Measurements from ENCODE around the gene RAB3GAP2. TPM values are rescaled to one million over a fixed set of nuclear protein-coding genes. Genes with fewer than 3 reads are reported as not detected.
"Not testable (repeated sequence)": the region's sequence is repeated elsewhere in the genome, so short reads cannot be mapped to it uniquely, and the experiment has no call there.

Gene RAB3GAP2
- total RNA-seq, 1 donor from 2014 or later, result 22.1 TPM

- ATAC-seq (no peak), DNase-seq (ENCODE audit: missing footprints) (no peak)
- intact Hi-C loops (cut with DNase I), result no loop called here
These were observed 21.0 kb downstream of the RAB3GAP2 start for GRCh38 chr1:220251272-220251671.

DNA sequence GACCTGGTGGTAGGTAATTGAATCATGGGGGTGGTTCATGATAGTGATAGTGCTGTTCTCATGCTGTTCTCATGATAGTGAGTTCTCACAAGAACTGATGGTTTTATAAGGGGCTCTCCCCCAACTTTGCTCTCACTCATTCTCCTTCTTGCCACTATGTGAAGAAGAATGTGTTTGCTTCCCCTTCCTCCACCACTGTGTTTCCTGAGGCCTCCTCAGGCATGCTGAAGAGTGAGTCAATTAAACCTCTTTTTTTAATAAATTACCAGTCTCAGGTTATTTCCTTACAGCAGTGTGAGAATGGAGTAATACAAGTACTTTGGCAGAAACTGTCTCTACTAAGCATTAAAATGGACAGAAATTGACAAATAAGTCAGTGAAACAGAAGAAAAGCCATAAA, 21.6 kb downstream of the RAB3GAP2 start:
- intact Hi-C loops (cut with DNase I), result no loop called here
- no peak for DNase-seq (ENCODE audit: missing footprints)
- ATAC-seq, result no peak

DNA sequence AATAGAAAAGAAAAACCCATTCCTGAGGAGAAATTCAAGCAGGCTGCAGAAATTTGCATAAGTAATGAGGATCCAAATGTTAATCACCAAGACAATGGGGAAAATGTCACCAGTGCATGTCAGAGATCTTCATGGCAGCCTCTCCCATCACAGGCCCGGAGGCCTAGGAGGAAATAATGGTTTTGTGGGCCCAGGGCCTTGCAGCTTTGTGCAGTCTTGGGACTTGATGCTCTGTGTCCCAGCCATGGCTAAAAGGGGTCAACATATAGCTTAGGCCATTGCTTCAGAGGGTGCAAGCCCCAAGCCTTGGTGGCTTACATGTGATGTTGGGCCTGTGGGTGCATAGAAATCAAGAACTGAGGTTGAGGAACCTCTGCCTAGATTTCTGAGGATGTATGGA, 22.7 kb downstream of the RAB3GAP2 start:
- ATAC-seq (no peak), DNase-seq (ENCODE audit: missing footprints) (no peak)
- intact Hi-C loops (cut with DNase I), result no loop called here

- intact Hi-C loops (cut with DNase I); DNase-seq (ENCODE audit: missing footprints); ATAC-seq: not testable (repeated sequence)
These were observed 23.5 kb downstream of the RAB3GAP2 start for GRCh38 chr1:220248715-220249265.

- intact Hi-C loops (cut with DNase I); ATAC-seq; DNase-seq (ENCODE audit: missing footprints): not testable (repeated sequence)
These were observed 26.4 kb downstream of the RAB3GAP2 start for GRCh38 chr1:220245900-220246299.

DNA sequence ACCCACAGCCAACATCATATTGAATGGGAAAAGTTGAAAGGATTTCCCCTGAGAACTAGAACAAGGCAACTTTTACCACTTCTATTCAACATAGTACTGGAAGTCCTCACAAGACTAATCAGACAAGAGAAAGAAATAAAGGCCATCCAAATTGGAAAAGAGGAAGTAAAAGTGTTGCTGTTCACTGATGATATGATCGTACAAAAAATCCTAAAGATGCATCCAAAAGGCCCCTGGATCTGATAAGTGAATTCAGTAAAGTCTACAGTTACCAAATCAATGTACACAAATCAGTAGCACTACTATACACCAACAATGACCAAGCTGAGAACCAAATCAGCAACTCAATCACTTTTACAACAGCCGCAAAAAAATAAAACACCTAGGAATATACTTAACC, 28.3 kb downstream of the RAB3GAP2 start:
- intact Hi-C loops (cut with DNase I), result no loop called here
- no peak for DNase-seq (ENCODE audit: missing footprints)
- ATAC-seq, result no peak

- no peak for ATAC-seq
- DNase-seq (ENCODE audit: missing footprints), result no peak
- intact Hi-C loops (cut with DNase I), result no loop called here
These were observed 31.1 kb downstream of the RAB3GAP2 start for GRCh38 chr1:220241072-220241663.

GRCh38 chr1:220239966-220240365, 32.3 kb downstream of the RAB3GAP2 start:
- ATAC-seq, result no peak
- intact Hi-C loops (cut with DNase I), result no loop called here
- no peak for DNase-seq (ENCODE audit: missing footprints)

- intact Hi-C loops (cut with DNase I), result no loop called here
- DNase-seq (ENCODE audit: missing footprints), result no peak
- ATAC-seq, result no peak
These were observed 33.0 kb downstream of the RAB3GAP2 start for GRCh38 chr1:220239213-220239612.

GRCh38 chr1:220236278-220236677, 36.0 kb downstream of the RAB3GAP2 start:
- intact Hi-C loops (cut with DNase I); DNase-seq (ENCODE audit: missing footprints): not testable (repeated sequence)

GRCh38 chr1:220235462-220235861, 36.8 kb downstream of the RAB3GAP2 start:
- intact Hi-C loops (cut with DNase I), result no loop called here
- DNase-seq (ENCODE audit: missing footprints) (no peak), ATAC-seq (no peak)

More at GRCh38 chr1:220236278-220236677, 36.0 kb downstream of the RAB3GAP2 start:
- ATAC-seq, result not testable (repeated sequence)

DNA sequence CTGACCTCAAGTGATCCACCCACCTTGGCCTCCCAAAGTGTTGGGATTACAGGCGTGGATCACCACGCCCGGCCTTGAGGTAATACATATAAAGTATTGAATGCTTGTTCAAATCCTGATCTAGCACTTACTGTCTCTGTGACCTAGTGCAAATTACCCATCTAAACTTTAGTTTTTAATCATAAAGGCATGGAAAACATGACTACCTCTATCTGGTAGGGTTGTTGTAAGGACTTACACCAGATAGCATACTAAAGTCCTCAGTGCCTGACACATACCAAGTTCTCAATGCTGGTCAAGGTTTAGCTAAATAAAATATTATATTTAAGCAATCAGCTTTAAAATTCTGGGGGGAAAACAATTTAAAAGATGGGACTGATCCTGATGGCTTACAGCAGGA, 38.3 kb downstream of the RAB3GAP2 start:
- DNase-seq (ENCODE audit: missing footprints), result no peak
- intact Hi-C loops (cut with DNase I), result no loop called here
- ATAC-seq, result no peak

- DNase-seq (ENCODE audit: missing footprints) (no peak), ATAC-seq (no peak)
- intact Hi-C loops (cut with DNase I), result no loop called here
These were observed 42.5 kb downstream of the RAB3GAP2 start for GRCh38 chr1:220229771-220230170.

DNA sequence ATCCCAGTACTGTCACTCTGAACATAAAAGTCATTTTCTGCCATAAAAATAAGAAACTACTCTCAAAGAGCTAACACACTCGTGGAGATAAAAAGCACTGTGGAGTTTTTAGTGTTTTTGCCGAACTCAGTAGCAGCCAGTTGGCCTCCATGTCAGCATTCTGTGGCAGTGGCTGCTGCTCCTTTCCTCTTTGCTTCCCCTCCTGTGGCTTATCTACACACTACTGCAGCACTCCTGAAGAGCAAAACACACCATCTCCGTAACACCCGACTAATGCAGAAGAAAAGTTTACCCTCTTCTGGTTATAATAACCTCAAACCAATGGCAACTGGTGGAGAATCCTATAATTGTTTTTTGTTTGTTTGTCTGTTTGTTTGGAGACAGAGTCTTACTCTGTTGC, 44.9 kb downstream of the RAB3GAP2 start:
- intact Hi-C loops (cut with DNase I), result no loop called here
- ATAC-seq (no peak), DNase-seq (ENCODE audit: missing footprints) (no peak)

GRCh38 chr1:220226752-220227151, 45.5 kb downstream of the RAB3GAP2 start:
- ATAC-seq, result no peak
- intact Hi-C loops (cut with DNase I), result no loop called here
- DNase-seq (ENCODE audit: missing footprints), result no peak

DNA sequence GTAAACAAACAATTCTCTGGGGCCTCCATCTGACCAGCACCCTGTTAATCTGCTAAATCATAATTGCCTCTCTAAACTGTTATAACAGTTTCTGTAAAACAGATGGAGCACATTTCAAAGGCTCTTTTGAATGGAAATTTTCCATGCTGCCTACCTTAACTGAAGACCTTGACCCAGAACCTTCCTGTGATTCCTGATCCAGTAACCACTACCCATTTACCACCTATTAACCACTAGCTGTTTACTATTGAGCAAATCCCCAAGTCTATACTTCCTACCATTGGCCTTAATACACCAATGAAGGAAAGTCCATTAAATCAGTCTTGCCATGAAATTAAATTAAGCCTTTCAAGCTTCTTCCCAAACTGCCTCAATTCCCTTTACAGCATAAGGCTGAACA, 46.3 kb downstream of the RAB3GAP2 start:
- no peak for DNase-seq (ENCODE audit: missing footprints)
- no peak for ATAC-seq
- intact Hi-C loops (cut with DNase I), result no loop called here

DNA sequence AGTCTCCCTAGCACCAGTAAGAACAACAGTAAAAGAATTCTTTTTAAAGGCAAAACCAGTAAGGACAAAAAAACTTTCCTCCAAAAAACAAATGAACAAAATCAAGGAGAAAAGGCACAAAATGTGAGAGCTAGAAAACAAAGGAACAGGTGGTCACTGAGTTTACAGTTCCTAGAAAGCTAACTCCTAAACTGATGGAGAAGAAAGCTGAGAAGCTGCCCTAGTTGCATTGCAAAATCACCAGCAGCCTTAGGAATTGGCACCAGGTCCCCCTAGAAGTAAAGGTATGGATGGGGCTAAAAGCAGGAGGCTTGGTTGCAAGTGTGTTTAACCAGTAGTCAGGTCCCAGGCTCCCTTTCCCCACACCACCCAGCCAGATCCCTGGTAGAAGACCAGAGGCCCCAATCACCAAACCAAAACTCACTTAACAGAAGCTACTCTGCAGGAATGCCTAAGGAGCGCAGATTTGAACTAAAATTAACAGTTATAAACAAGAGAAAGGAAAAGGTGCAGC, 47.6 kb downstream of the RAB3GAP2 start:
- no peak for ATAC-seq
- DNase-seq (ENCODE audit: missing footprints), result no peak
- intact Hi-C loops (cut with DNase I), result no loop called here

DNA sequence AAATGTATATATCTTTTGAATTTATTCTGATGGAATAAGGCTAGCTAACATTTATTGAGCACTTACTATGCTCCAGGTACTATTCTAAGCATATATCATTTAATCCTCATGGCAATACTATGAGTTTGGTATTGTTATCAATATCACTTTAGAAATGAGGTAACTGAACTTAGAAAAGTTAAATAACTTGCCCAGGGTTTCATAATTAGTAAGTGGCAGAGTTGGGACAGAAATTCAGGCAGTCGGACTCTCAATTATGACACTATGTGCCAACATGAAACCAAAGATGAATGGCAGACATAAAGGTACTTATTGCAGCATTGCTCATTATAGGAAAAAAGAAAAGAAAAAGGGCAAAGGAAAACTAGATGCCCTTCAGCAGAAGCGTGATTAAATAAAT, 48.2 kb downstream of the RAB3GAP2 start:
- no peak for ATAC-seq
- intact Hi-C loops (cut with DNase I), result no loop called here
- DNase-seq (ENCODE audit: missing footprints), result no peak

GRCh38 chr1:220222939-220223338, 49.3 kb downstream of the RAB3GAP2 start:
- intact Hi-C loops (cut with DNase I), result no loop called here
- ATAC-seq (no peak), DNase-seq (ENCODE audit: missing footprints) (no peak)

GRCh38 chr1:220221670-220222069, 50.6 kb downstream of the RAB3GAP2 start:
- ATAC-seq (no peak), DNase-seq (ENCODE audit: missing footprints) (no peak)
- intact Hi-C loops (cut with DNase I), result no loop called here

- no peak for ATAC-seq
- DNase-seq (ENCODE audit: missing footprints), result no peak
- intact Hi-C loops (cut with DNase I), result no loop called here
These were observed 51.0 kb downstream of the RAB3GAP2 start for GRCh38 chr1:220221269-220221668.

Measured in Right ventricle myocardium inferior (tissue), 1 donor.